ENCODE measurements around the gene SPOP. TPM values are rescaled to one million over a fixed set of nuclear protein-coding genes. Genes with fewer than 3 reads are reported as not detected.

The SPOP gene
- total RNA-seq, 4 donors from 2014 or later: 35.9 to 74.7 (median 47.3) TPM

DNA sequence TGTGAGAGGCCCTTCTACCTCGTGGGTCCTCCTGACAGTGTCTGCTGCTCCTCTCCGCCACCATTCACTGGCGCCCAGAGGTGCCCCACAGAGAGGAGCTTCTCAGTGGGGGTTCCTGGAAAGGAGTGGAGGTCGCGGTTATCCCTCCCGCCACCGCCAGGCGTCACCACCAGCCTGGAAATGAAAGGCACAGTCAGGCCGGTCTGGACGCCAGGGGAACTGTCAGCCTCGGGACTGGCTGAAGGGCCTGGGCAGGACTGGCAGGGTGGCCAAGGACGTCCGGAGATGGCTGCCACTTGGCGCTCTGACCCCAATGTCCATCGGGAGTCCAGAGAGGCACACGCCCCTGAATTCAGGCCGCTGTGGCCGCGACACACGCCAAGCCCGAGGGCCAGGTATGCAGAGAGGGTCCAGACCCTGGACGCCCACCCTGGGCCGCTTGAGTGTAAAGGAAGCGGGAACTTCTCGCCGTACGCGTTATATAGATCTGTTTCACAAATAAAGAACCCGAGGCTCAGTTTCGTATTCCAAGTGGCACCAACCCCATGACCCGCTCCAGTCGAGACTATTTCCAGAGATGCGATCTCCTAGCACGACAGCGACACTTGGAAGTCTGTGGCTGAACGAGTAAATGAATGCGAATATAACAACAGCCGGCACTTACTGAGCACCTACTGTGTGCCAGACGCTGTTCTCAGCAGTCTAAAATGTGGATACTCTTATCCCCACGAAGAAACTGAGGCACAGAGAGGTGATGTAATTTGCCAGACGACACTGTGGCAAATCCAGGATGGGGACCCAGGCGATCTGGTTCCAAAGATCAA lies 109.8 kb downstream of the SPOP start:
- intact Hi-C loops (cut with DNase I; ENCODE audit: low total_unique reads): loop anchor here (2.0 kb wide), 1 partner anchor 127 kb away; no protein-coding TSS in a partner anchor
- DNase-seq (ENCODE audit: low spot score in 2 of 2): peak; percentile 83 to 98
- no peak overlapping the region for H3K4me3 ChIP-seq (ENCODE audit: low read depth, poor library complexity, severe bottlenecking)
- 7 to 10% methylated on average over 41 to 42 of the region's 42 CpGs for WGBS, 2 donors
- TF ChIP-seq, protein P1, sequence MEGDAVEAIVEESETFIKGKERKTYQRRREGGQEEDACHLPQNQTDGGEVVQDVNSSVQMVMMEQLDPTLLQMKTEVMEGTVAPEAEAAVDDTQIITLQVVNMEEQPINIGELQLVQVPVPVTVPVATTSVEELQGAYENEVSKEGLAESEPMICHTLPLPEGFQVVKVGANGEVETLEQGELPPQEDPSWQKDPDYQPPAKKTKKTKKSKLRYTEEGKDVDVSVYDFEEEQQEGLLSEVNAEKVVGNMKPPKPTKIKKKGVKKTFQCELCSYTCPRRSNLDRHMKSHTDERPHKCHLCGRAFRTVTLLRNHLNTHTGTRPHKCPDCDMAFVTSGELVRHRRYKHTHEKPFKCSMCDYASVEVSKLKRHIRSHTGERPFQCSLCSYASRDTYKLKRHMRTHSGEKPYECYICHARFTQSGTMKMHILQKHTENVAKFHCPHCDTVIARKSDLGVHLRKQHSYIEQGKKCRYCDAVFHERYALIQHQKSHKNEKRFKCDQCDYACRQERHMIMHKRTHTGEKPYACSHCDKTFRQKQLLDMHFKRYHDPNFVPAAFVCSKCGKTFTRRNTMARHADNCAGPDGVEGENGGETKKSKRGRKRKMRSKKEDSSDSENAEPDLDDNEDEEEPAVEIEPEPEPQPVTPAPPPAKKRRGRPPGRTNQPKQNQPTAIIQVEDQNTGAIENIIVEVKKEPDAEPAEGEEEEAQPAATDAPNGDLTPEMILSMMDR (IDR thresholded peaks at IDR 0.05): peak in 1 of 3 donors; percentile 98
- no peak for TF ChIP-seq POLR2A (IDR thresholded peaks at IDR 0.05)

DNA sequence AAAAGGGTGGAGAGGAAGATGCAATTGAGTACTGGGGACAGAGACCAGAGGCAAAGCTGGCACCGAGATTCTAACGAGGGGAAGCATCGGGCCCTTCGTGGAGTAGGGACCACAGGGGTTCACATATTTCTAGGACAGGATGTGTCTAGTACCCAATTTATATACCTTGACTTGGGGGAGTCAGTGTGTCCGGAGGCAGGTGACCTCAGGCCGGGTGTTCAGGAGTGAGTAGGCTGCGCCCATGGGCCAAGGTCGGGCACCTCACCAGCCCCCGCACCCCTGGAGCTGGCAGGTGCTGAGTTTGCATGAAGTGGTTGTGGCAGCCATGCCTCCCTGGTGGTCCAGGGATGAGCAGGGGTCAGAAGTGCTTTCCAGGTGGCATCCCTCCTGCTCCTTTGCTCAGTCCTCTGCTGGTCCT lies 110.8 kb downstream of the SPOP start:
- 75 to 79% methylated on average over 9 of the region's 9 CpGs for WGBS, 2 donors
- DNase-seq (ENCODE audit: low spot score in 2 of 2): no peak
- TF ChIP-seq POLR2A (IDR thresholded peaks at IDR 0.05): no peak
- TF ChIP-seq, protein P1 (IDR thresholded peaks at IDR 0.05): no peak
- intact Hi-C loops (cut with DNase I; ENCODE audit: low total_unique reads): loop anchor here (2.0 kb wide), 1 partner anchor 128 kb away; no protein-coding TSS in a partner anchor
- H3K4me3 ChIP-seq (ENCODE audit: low read depth, poor library complexity, severe bottlenecking): no peak overlapping the region

DNA sequence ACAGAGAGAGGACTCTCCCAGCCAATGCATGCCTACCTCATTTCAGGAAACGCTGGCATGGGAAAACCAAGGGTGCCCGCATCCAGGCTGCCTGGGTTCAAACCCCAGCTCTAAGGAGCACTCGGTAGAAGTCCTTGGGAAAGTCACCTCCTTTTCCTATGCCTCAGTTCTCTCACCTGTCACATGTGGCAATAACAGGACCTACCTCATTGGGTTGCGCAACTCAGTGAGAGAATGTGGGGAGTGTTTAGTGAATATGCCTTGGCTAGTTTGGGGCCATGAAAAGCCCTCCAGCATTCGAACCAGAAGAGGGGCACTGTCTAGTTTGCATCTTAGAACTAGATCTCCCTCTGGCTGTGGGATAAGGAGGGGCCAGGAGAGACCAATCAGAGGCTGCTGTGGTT lies 111.2 kb downstream of the SPOP start:
- no peak for DNase-seq (ENCODE audit: low spot score in 2 of 2)
- intact Hi-C loops (cut with DNase I; ENCODE audit: low total_unique reads): loop anchor here (2.0 kb wide), 1 partner anchor 128 kb away; no protein-coding TSS in a partner anchor
- H3K4me3 ChIP-seq (ENCODE audit: low read depth, poor library complexity, severe bottlenecking): no peak overlapping the region
- TF ChIP-seq POLR2A (IDR thresholded peaks at IDR 0.05): no peak
- TF ChIP-seq, protein P1 (IDR thresholded peaks at IDR 0.05): no peak
- 59 to 60% methylated on average over 5 of the region's 5 CpGs for WGBS, 2 donors

DNA sequence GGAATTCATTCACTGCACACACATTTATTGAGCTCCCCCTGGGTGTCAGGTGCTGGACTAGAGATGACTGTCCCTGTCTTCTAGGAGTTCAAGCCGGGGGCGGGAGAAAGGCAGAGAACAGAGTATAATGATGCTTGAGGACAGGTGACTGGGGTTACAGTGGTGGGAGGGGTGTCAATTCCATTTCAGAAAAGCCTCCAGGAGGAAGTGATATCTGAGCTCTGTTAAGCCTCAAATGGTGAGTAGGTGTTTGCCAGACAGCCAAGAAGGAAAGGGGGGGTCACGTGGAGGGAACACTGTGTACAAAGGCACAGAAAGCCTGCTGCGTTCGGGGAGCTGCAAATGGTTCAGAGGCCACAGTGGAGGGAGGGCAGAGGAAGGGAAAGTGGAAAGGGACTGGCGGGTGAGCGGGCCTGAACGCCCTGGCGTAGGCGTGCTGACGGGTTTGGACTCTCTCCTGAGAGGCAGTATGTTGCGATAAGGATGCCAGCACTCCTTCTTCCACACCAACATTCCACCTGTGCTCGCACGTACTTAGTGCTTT lies 111.9 kb downstream of the SPOP start:
- 10 to 19% methylated on average over 14 of the region's 14 CpGs for WGBS, 2 donors
- TF ChIP-seq, protein P1 (IDR thresholded peaks at IDR 0.05): no peak
- no peak for TF ChIP-seq POLR2A (IDR thresholded peaks at IDR 0.05)
- intact Hi-C loops (cut with DNase I; ENCODE audit: low total_unique reads): loop anchor here (2.0 kb wide), 1 partner anchor 129 kb away; no protein-coding TSS in a partner anchor
- H3K4me3 ChIP-seq (ENCODE audit: low read depth, poor library complexity, severe bottlenecking): no peak overlapping the region
- DNase-seq (ENCODE audit: low spot score in 2 of 2): peak in 1 of 2 donors; percentile 73

DNA sequence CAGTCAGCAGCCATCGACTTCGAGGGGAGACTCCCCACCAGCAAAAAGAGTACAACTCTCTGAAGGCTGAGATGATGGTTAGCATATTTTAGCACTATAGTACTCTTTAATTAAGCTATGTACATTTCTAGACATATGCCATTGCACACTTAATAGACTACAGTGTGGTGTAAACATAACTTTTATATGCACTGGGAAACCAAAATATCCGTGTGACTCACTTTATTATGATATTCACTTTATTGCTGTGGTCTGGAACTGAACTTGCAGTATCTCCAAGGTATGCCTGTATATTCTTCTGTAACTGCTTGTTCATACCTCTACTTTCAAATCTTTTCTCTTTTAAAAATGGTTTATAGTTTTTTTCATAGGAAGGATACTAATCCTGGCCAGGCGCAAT lies 113.3 kb downstream of the SPOP start:
- no peak overlapping the region for H3K4me3 ChIP-seq (ENCODE audit: low read depth, poor library complexity, severe bottlenecking)
- no peak for DNase-seq (ENCODE audit: low spot score in 2 of 2)
- WGBS, 2 donors: 78 to 84% methylated on average over 4 of the region's 4 CpGs
- TF ChIP-seq, protein P1 (IDR thresholded peaks at IDR 0.05): no peak
- TF ChIP-seq POLR2A (IDR thresholded peaks at IDR 0.05): no peak
- intact Hi-C loops (cut with DNase I; ENCODE audit: low total_unique reads): no loop called here
